HG03354 (cell line): ENCODE measurements around the gene SPG7.
"Not testable (repeated sequence)": the region's sequence is repeated elsewhere in the genome, so short reads cannot be mapped to it uniquely, and the experiment has no call there.

Experiments
- ATAC-seq: cut with Tn5 transposase; IDR thresholded peaks from one replicate; pipeline ENCODE4 v1.9.1; 2021; ENCODE audit warnings: mild to moderate bottlenecking; ENCODE audit not compliant: unreplicated experiment, poor library complexity, severe bottlenecking

SPG7 gene

GRCh38 chr16:89507834-89508590 lies at the start of gene SPG7:
Gene SPG7, plus strand, starts transcription at chr16:89508403. Its CDS starts 15 bp downstream, at chr16:89508418.
- ATAC-seq = peak; percentile 75

GRCh38 chr16:89458551-89458950 lies 49.7 kb upstream of the SPG7 start:
- ATAC-seq = no peak

GRCh38 chr16:89458967-89459366 lies 49.2 kb upstream of the SPG7 start:
- no peak for ATAC-seq

- ATAC-seq = no peak
These were observed 47.6 kb upstream of the SPG7 start for GRCh38 chr16:89460556-89460955.

- not testable (repeated sequence) for ATAC-seq
These were observed 46.3 kb upstream of the SPG7 start for GRCh38 chr16:89461890-89462289.

GRCh38 chr16:89462639-89463038 lies 45.6 kb upstream of the SPG7 start:
- ATAC-seq = not testable (repeated sequence)

- ATAC-seq = not testable (repeated sequence)
These were observed 44.9 kb upstream of the SPG7 start for GRCh38 chr16:89463312-89463711.

- ATAC-seq = no peak
These were observed 41.3 kb upstream of the SPG7 start for GRCh38 chr16:89466920-89467319.

GRCh38 chr16:89467382-89467781 lies 40.8 kb upstream of the SPG7 start:
- ATAC-seq = no peak

- no peak for ATAC-seq
These were observed 35.5 kb upstream of the SPG7 start for GRCh38 chr16:89472711-89473075.

GRCh38 chr16:89473136-89473712 lies 35.0 kb upstream of the SPG7 start:
- ATAC-seq = no peak

- no peak for ATAC-seq
These were observed 34.3 kb upstream of the SPG7 start for GRCh38 chr16:89473791-89474414.

GRCh38 chr16:89475144-89475543 lies 33.1 kb upstream of the SPG7 start:
- no peak for ATAC-seq

- no peak for ATAC-seq
These were observed 31.8 kb upstream of the SPG7 start for GRCh38 chr16:89476379-89476778.

GRCh38 chr16:89476811-89477261 lies 31.4 kb upstream of the SPG7 start:
- peak; percentile 74 for ATAC-seq

GRCh38 chr16:89478576-89479221 lies 29.5 kb upstream of the SPG7 start:
- no peak for ATAC-seq

- ATAC-seq = no peak
These were observed 26.7 kb upstream of the SPG7 start for GRCh38 chr16:89481356-89481955.

- ATAC-seq = no peak
These were observed 25.9 kb upstream of the SPG7 start for GRCh38 chr16:89482150-89482816.

- ATAC-seq = no peak
These were observed 25.4 kb upstream of the SPG7 start for GRCh38 chr16:89482817-89483205.
